A673 (cell line): ENCODE results near the gene SPAG9. TPM values are rescaled to one million over a fixed set of nuclear protein-coding genes. Genes with fewer than 3 reads are reported as not detected.

Experiments
- BruUV-seq: library from RNA; stranded (reverse); fragments of 400-500 nt; replicated peaks from 2 replicates; lab custom pipeline; 2021; lab: Mats Ljungman, UMichigan
- CTCF ChIA-PET: fragments of 300-600 bp; sonication (Branson Sonifier 250); formaldehyde crosslinking; loops from one replicate; lab custom pipeline; 2022; ENCODE audit warnings: antibody characterized with exemption; lab: Charles Lee
- POLR2A ChIA-PET: fragments of 300-600 bp; sonication (Branson Sonifier 250); formaldehyde crosslinking; loops from one replicate; lab custom pipeline; 2022; ENCODE audit warnings: antibody characterized with exemption; ENCODE audit not compliant: low non-redundant PET; lab: Charles Lee
- DNase-seq: peaks from one replicate; pipeline ENCODE4 v3.0.0-alpha.2; 2015; ENCODE audit warnings: low spot score
- H3K27ac ChIP-seq: fragments of 200-600 bp; sonication (generic); 2 replicates; pipeline ENCODE4 v1.5.1; 2016; ENCODE audit warnings: mixed run types, low read depth, mild to moderate bottlenecking, mixed read lengths, antibody characterized with exemption, low read length; ENCODE audit not compliant: poor library complexity, severe bottlenecking
- H3K27me3 ChIP-seq: fragments of 200-600 bp; sonication (generic); replicated peaks from 2 replicates; pipeline ENCODE4 v1.6.1; 2017; ENCODE audit warnings: mixed run types, low read depth, mild to moderate bottlenecking, mixed read lengths, antibody characterized with exemption, low read length; ENCODE audit not compliant: insufficient read depth, poor library complexity
- H3K36me3 ChIP-seq: fragments of 200-600 bp; sonication (generic); 2 replicates; pipeline ENCODE4 v1.6.1; 2016; ENCODE audit warnings: mixed run types, mild to moderate bottlenecking, mixed read lengths, antibody characterized with exemption, low read length; ENCODE audit not compliant: insufficient read depth, poor library complexity, severe bottlenecking
- H3K4me1 ChIP-seq: fragments of 200-600 bp; sonication (generic); 2 replicates; pipeline ENCODE4 v1.6.1; 2017; ENCODE audit warnings: mixed run types, mild to moderate bottlenecking, mixed read lengths, antibody characterized with exemption, low read length; ENCODE audit not compliant: insufficient read depth, poor library complexity, severe bottlenecking
- H3K4me3 ChIP-seq: fragments of 200-600 bp; sonication (generic); 2 replicates; pipeline ENCODE4 v1.5.1; 2016; ENCODE audit warnings: low read depth, mixed run types, mild to moderate bottlenecking, mixed read lengths, low read length; ENCODE audit not compliant: poor library complexity, severe bottlenecking
- H3K9me3 ChIP-seq: fragments of 200-600 bp; sonication (generic); 2 replicates; pipeline ENCODE4 v1.6.1; 2016; ENCODE audit warnings: mixed run types, low read depth, mild to moderate bottlenecking, mixed read lengths, antibody characterized with exemption, low read length; ENCODE audit not compliant: poor library complexity, severe bottlenecking
- EZH2 ChIP-seq: fragments of 200-600 bp; sonication (generic); IDR thresholded peaks from 2 replicates; pipeline ENCODE4 v1.6.1; 2017; ENCODE audit warnings: borderline replicate concordance, low read depth, mild to moderate bottlenecking, mixed read lengths, antibody characterized with exemption, low read length; ENCODE audit not compliant: poor library complexity, severe bottlenecking
- intact Hi-C: fragments of 100-400 bp; cut with micrococcal nuclease; formaldehyde crosslinking; loops from one replicate; pipeline ENCODE4 v1.10.0; 2022; ENCODE audit not compliant: unreplicated experiment
- total RNA-seq: library from RNA; stranded (reverse); gene quantifications from 2 replicates; pipeline ENCODE4 v1.2.3, GENCODE V29; 2021
- TF ChIP-seq, protein P1 (sequence below): fragments of 300-800, 200-600 bp; sonication (generic); conservative IDR thresholded peaks from 2 replicates; pipeline ENCODE4 v1.5.1; 2017; ENCODE audit warnings: low read depth, mild to moderate bottlenecking, antibody characterized with exemption, low read length, moderate library complexity, mixed read lengths

SPAG9 gene
- total RNA-seq, 1 experiment from 2014 or later: 82.0 TPM

GRCh38 chr17:51056813-51057510, 63.7 kb downstream of the SPAG9 start:
- intact Hi-C loops: loop anchor here (2.0 to 10.0 kb wide), 3 partner anchors 56 to 202 kb away; partner anchors contain the start of gene NME1
- BruUV-seq: no TSS peak
- ChIA-PET CTCF (interaction anchor here (0.5 to 1.1 kb wide), 6 partner anchors 9 to 63 kb away, joined by 3 to 10 read pairs (median 6); partner anchors contain the start of gene SPAG9), POLR2A (interaction anchor here (0.7 kb wide), 1 partner anchor 10 kb away, joined by 4 read pairs; no protein-coding TSS in a partner anchor)
- Histone ChIP-seq H3K9me3 (no peaks in the 10 kb centered on the region), H3K4me3 (no peak overlapping the region), H3K27me3 (no peaks in the 10 kb centered on the region), H3K36me3 (no peaks in the 10 kb centered on the region), H3K27ac (peak overlapping the region; percentile 30), H3K4me1 (no peaks in the 10 kb centered on the region)
- no peak for TF ChIP-seq EZH2
- TF ChIP-seq, protein P1, sequence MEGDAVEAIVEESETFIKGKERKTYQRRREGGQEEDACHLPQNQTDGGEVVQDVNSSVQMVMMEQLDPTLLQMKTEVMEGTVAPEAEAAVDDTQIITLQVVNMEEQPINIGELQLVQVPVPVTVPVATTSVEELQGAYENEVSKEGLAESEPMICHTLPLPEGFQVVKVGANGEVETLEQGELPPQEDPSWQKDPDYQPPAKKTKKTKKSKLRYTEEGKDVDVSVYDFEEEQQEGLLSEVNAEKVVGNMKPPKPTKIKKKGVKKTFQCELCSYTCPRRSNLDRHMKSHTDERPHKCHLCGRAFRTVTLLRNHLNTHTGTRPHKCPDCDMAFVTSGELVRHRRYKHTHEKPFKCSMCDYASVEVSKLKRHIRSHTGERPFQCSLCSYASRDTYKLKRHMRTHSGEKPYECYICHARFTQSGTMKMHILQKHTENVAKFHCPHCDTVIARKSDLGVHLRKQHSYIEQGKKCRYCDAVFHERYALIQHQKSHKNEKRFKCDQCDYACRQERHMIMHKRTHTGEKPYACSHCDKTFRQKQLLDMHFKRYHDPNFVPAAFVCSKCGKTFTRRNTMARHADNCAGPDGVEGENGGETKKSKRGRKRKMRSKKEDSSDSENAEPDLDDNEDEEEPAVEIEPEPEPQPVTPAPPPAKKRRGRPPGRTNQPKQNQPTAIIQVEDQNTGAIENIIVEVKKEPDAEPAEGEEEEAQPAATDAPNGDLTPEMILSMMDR: peak; percentile 80
- peak; percentile 81 for DNase-seq

DNA sequence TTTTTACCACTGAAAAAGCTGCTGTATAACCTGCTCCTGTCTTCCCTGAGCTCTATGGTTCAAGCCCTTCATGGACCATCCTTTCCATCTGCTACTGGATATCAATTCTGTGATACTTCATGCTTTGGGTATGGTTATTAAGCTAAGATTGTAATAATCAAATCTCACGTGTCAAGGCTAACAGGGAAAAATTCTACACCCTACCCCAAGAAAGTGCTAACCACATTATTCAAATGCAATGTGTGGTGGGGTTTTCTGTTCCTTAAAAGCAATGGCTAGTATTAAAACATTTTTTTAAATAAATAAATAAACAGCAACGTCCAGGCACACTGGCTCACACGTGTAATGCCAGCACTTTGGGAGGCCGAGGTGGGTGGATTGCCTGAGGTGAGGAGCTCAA, 65.9 kb downstream of the SPAG9 start:
- ChIA-PET CTCF (no interaction called here), POLR2A (no interaction called here)
- no peaks in the 10 kb centered on the region for H3K36me3 ChIP-seq
- no peak for DNase-seq
- no peaks in the 10 kb centered on the region for H3K4me1 ChIP-seq
- no peak overlapping the region for H3K27ac ChIP-seq
- TF ChIP-seq, protein P1: no peak
- no peak for TF ChIP-seq EZH2
- no peaks in the 10 kb centered on the region for H3K9me3 ChIP-seq
- no peak overlapping the region for H3K4me3 ChIP-seq
- intact Hi-C loops: loop anchor here (5.0 to 10.0 kb wide), 2 partner anchors 98 to 200 kb away; partner anchors contain the start of gene NME1
- H3K27me3 ChIP-seq: no peaks in the 10 kb centered on the region
- BruUV-seq: no TSS peak

DNA sequence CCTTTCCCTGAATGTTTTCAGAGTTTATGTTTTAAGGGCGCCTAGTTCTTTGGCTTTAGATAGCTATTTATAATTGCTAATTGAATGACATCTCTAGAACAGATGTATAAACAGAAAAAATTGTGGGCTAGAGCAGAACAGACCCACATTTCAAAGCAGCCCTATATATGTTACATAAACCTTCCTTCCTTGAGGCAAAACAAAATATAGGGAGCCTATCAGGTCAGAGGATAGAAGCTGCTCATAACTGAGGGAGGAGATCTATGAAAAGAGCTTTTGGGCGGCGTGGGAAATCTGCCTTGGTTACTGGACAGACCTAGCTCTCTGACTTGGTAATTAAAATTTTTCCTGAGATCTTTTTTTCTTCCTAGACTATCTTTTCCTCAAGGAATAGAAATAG, 68.4 kb downstream of the SPAG9 start:
- no peak for DNase-seq
- ChIA-PET POLR2A (no interaction called here), CTCF (no interaction called here)
- no peak for TF ChIP-seq EZH2
- TF ChIP-seq, protein P1: no peak
- Histone ChIP-seq H3K27me3 (no peaks in the 10 kb centered on the region), H3K36me3 (no peaks in the 10 kb centered on the region), H3K9me3 (no peaks in the 10 kb centered on the region), H3K27ac (no peak overlapping the region), H3K4me1 (peaks cover 9% of the 10 kb centered on the region), H3K4me3 (no peak overlapping the region)
- intact Hi-C loops: loop anchor here (10.0 kb wide), 1 partner anchor 197 kb away; no protein-coding TSS in a partner anchor
- BruUV-seq: no TSS peak
